ENCODE results near the gene AAMP.

GRCh38 chr2:218298314-218298875 lies 28.5 kb upstream of the AAMP start:
- TF ChIP-seq SIN3A (IDR thresholded peaks at IDR 0.05; ENCODE audit: borderline replicate concordance, insufficient read depth, low read length) = no peak
- TF ChIP-seq POLR2AphosphoS5 (IDR thresholded peaks at IDR 0.05; ENCODE audit: low read depth, low read length) = no peak
- no peak for TF ChIP-seq TAF1 (IDR thresholded peaks at IDR 0.05; ENCODE audit: borderline replicate concordance, insufficient read depth, low read length)
- no peak for TF ChIP-seq REST (IDR thresholded peaks at IDR 0.05; ENCODE audit: insufficient read depth in 1 of 2, low read depth in 2 of 2, low read length in 2 of 2)

Data from PFSK-1 (cell line).